ENCODE measurements around the gene TXNDC12.

DNA sequence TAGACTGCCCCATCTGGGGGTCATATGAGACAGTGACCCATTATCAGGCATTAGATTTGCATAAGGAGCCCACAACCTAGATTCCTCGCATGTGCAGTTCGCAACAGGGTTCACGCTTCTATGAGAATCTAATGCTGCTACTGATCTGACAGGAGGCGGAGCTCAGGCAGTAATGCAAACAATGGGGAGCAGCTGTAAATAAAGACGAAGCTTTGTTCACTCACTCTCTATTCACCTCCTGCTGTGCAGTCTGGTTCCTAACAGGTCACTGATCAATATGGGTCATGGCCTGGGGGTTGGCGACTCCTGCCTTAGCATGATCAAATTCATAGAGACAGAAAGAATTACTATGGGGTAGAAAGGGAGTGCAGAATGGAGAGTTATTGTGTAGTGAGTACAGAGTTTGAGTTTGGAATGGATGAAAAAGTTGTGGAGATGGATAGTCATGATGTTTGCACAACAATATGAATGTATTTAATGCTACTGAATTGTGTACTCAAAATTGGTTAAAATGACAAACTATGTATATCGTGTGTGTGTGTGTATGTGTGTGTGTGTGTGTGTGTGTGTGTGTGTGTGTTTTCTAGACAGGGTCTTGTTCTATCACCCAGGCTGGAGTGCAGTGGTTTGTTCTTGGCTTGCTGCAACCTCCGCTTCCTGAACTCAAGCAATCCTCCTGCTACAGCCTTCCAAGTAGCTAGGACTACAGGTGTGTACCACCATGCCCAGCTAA, 43.3 kb upstream of the TXNDC12 start:
- TF ChIP-seq, protein P1, sequence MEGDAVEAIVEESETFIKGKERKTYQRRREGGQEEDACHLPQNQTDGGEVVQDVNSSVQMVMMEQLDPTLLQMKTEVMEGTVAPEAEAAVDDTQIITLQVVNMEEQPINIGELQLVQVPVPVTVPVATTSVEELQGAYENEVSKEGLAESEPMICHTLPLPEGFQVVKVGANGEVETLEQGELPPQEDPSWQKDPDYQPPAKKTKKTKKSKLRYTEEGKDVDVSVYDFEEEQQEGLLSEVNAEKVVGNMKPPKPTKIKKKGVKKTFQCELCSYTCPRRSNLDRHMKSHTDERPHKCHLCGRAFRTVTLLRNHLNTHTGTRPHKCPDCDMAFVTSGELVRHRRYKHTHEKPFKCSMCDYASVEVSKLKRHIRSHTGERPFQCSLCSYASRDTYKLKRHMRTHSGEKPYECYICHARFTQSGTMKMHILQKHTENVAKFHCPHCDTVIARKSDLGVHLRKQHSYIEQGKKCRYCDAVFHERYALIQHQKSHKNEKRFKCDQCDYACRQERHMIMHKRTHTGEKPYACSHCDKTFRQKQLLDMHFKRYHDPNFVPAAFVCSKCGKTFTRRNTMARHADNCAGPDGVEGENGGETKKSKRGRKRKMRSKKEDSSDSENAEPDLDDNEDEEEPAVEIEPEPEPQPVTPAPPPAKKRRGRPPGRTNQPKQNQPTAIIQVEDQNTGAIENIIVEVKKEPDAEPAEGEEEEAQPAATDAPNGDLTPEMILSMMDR (IDR thresholded peaks at IDR 0.05) = no peak
- TF ChIP-seq POLR2A (IDR thresholded peaks at IDR 0.05) (no peak), POLR2AphosphoS5 (IDR thresholded peaks at IDR 0.05) (no peak)
